ENCODE measurements around the gene RNU5D-1.

Gene RNU5D-1

DNA sequence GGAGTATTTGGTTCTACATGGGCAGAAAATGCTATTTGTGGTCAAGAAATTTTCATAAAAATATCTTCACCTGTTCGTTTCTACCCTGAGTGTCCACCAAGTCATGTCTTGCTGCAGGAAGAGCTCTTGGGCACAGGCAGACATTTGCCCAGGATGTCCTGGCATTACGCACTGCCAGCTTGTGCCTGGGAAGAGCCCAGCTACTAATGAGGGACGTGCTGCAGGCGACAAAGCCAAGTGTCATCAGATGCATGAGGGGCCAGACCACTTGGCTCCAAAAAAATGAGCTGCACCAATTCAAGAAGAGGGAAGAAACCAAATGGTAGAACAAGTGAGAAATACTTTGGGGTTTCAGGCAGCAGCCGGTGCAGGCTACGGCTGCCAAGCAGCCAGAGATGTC, 12.9 kb downstream of the RNU5D-1 start:
- Mint-ChIP-seq H3K4me3 (no peak overlapping the region), H3K9me3 (no peaks in the 10 kb centered on the region), H3K36me3 (ENCODE audit: low read depth) (no peaks in the 10 kb centered on the region), H3K4me1 (peaks cover 46% of the 10 kb centered on the region), H3K27me3 (ENCODE audit: low read depth, poor library complexity) (peaks cover 7% of the 10 kb centered on the region), H3K27ac (no peak overlapping the region)
- no peak for DNase-seq
- TF ChIP-seq, protein P1, sequence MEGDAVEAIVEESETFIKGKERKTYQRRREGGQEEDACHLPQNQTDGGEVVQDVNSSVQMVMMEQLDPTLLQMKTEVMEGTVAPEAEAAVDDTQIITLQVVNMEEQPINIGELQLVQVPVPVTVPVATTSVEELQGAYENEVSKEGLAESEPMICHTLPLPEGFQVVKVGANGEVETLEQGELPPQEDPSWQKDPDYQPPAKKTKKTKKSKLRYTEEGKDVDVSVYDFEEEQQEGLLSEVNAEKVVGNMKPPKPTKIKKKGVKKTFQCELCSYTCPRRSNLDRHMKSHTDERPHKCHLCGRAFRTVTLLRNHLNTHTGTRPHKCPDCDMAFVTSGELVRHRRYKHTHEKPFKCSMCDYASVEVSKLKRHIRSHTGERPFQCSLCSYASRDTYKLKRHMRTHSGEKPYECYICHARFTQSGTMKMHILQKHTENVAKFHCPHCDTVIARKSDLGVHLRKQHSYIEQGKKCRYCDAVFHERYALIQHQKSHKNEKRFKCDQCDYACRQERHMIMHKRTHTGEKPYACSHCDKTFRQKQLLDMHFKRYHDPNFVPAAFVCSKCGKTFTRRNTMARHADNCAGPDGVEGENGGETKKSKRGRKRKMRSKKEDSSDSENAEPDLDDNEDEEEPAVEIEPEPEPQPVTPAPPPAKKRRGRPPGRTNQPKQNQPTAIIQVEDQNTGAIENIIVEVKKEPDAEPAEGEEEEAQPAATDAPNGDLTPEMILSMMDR (IDR thresholded peaks at IDR 0.05) = no peak

DNA sequence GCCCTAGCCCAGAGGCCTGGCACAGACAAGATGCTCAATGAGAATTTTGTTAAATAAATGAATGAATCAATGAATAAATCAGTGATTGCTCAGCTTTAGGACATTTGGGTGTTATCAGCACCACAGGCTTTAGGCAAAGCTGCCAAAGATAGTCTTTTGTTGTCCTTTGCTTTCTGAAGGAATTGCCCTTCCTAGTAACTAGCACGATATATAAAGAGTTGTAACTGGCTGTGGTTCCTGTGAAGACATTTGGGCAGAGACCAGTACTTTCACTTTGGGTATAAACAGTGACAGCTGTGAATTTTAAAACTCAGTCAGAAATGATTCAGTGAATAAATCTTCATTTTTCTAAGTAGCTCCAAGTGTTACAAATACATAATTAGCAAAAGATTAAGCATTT, 13.3 kb downstream of the RNU5D-1 start:
- Mint-ChIP-seq H3K4me1 (peaks cover 42% of the 10 kb centered on the region), H3K27me3 (ENCODE audit: low read depth, poor library complexity) (peaks cover 7% of the 10 kb centered on the region), H3K9me3 (no peaks in the 10 kb centered on the region), H3K4me3 (no peak overlapping the region), H3K36me3 (ENCODE audit: low read depth) (no peaks in the 10 kb centered on the region), H3K27ac (no peak overlapping the region)
- no peak for DNase-seq
- TF ChIP-seq, protein P1 (IDR thresholded peaks at IDR 0.05) = no peak

DNA sequence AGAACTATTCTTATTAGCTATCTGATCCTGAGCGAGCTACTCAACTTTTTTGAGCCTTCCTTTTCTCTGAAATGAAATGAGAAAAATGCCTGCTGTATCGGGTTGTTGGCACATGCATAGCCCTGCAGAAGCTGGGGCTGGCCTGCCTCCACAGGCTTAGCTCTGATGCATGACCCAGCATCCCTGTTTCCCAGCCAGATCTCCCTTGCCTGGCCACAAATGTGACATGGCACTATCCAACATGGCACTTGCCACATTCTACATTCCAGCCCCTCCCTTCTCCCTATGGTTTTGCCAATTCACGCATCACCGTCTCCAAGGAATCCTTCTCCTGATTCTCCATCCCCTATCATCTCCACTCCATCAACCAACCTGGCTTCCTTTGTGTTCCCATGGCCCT, 13.8 kb downstream of the RNU5D-1 start:
- Mint-ChIP-seq H3K4me1 (peaks cover 42% of the 10 kb centered on the region), H3K27ac (no peak overlapping the region), H3K9me3 (no peaks in the 10 kb centered on the region), H3K27me3 (ENCODE audit: low read depth, poor library complexity) (peaks cover 7% of the 10 kb centered on the region), H3K36me3 (ENCODE audit: low read depth) (no peaks in the 10 kb centered on the region), H3K4me3 (no peak overlapping the region)
- TF ChIP-seq, protein P1 (IDR thresholded peaks at IDR 0.05) = no peak
- no peak for DNase-seq

DNA sequence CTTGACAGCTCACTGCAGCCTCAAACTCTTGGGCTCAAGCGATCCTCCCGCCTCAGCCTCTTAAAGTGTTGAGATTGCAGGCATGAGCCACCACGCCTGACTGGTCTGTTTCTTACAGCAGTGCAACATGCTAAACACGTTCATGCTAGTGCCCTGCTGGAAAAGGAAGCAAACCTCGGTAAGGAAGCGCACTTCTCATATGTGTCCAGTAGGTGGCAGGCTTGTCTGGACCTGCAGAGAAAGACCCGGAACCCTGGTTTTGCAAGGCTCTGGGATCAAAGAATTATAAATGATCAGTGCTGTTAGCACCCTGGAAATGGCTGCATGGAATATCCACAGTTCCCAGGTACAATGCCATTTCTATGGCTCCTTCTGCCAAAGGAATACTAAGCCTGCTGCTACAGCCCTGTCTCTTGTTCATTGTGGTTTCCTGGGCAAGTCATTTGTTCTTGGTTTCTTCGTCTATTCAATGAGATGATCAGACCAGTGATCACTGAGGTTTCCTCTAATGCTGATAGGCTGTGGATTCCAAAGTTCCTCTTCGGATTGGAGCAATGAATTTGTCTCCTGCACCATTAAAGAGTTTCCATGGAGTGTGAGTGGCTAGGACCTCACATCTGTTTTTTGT, 15.9 kb downstream of the RNU5D-1 start:
- Mint-ChIP-seq H3K27ac (no peak overlapping the region), H3K27me3 (ENCODE audit: low read depth, poor library complexity) (peaks cover 10% of the 10 kb centered on the region), H3K4me3 (no peak overlapping the region), H3K9me3 (peaks cover 5% of the 10 kb centered on the region), H3K36me3 (ENCODE audit: low read depth) (peaks cover 5% of the 10 kb centered on the region), H3K4me1 (peaks cover 30% of the 10 kb centered on the region)
- TF ChIP-seq, protein P1 (IDR thresholded peaks at IDR 0.05) = peak; percentile 94
- peak; percentile 69 for DNase-seq

DNA sequence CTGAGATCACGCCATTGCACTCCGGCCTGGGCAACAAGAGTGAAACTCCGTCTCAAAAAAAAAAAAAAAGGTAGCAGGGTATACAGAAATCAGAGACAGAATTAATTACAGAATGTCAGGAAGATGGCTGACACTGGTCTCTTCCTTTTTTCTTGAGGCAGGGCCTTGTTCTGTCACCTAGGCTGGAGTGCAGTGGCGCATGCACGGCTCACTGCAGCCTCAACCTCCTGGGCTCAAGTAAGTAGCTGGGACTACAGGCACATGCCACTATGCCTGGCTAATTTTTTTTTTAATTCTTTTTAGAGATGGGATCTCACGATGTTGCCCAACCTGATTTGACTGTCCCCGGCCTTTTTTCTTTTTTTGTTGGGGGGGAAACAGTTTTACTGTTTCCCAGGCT, 16.4 kb downstream of the RNU5D-1 start:
- peaks cover 5% of the 10 kb centered on the region for H3K36me3 Mint-ChIP-seq (ENCODE audit: low read depth)
- H3K27me3 Mint-ChIP-seq (ENCODE audit: low read depth, poor library complexity) = peaks cover 10% of the 10 kb centered on the region
- peaks cover 5% of the 10 kb centered on the region for H3K9me3 Mint-ChIP-seq
- no peak for DNase-seq
- H3K4me1 Mint-ChIP-seq = peaks cover 30% of the 10 kb centered on the region
- TF ChIP-seq, protein P1 (IDR thresholded peaks at IDR 0.05) = no peak
- H3K27ac Mint-ChIP-seq = no peak overlapping the region
- H3K4me3 Mint-ChIP-seq = no peak overlapping the region

DNA sequence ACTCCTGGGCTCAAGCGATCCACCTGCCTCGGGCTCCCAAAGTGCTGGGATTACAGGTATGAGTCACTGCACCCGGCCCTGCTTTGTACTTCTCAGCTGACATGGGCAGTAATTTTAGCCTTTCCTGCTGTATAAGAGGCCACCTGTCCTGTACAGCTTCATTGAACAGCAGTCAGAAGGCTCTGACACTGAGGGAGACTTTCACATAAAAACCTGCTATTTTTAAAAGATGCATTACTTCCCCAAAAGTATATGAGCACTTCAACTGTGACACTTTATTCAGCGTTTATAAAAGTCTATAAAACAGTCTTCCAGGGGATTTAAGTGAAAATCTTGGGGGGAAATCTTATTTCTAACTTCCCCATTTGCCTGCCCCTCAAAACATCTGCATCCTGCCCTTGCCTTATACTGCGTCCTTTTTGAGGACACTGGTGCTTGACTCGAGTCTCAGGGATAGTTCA, 17.6 kb downstream of the RNU5D-1 start:
- H3K4me1 Mint-ChIP-seq = peaks cover 35% of the 10 kb centered on the region
- H3K9me3 Mint-ChIP-seq = peaks cover 14% of the 10 kb centered on the region
- peaks cover 18% of the 10 kb centered on the region for H3K27me3 Mint-ChIP-seq (ENCODE audit: low read depth, poor library complexity)
- no peak overlapping the region for H3K27ac Mint-ChIP-seq
- no peak overlapping the region for H3K4me3 Mint-ChIP-seq
- peaks cover 14% of the 10 kb centered on the region for H3K36me3 Mint-ChIP-seq (ENCODE audit: low read depth)
- TF ChIP-seq, protein P1 (IDR thresholded peaks at IDR 0.05) = no peak
- no peak for DNase-seq

Data from nephron progenitor cell (in vitro differentiated cells).